ENCODE data around the gene SUN1.

- TF ChIP-seq CTCF (IDR thresholded peaks at IDR 0.05 in 2 of 3, conservative IDR thresholded peaks at IDR 0.05 in 1 of 3; ENCODE audit: borderline replicate concordance in 1 of 3, insufficient read depth in 1 of 3, low read depth in 2 of 3, low read length in 2 of 3), result no peak
- no peak for TF ChIP-seq POLR2AphosphoS5 (IDR thresholded peaks at IDR 0.05; ENCODE audit: low read depth, low read length)
- no peak for TF ChIP-seq ATF3 (IDR thresholded peaks at IDR 0.05)
- TF ChIP-seq CEBPB (IDR thresholded peaks at IDR 0.05; ENCODE audit: low read depth), result no peak
- TF ChIP-seq SIN3A (IDR thresholded peaks at IDR 0.05; ENCODE audit: low read depth), result no peak
- TF ChIP-seq POLR2A (IDR thresholded peaks at IDR 0.05; ENCODE audit: borderline replicate concordance, extremely low read depth, insufficient read depth, insufficient read length), result no peak
- no peak for TF ChIP-seq RAD21 (IDR thresholded peaks at IDR 0.05; ENCODE audit: low read depth)
- TF ChIP-seq EZH2 (IDR thresholded peaks at IDR 0.05), result no peak
- TF ChIP-seq ZBTB33 (IDR thresholded peaks at IDR 0.05; ENCODE audit: extremely low read depth, insufficient replicate concordance, low read length), result no peak
- no peak for TF ChIP-seq EZH2phosphoT487 (IDR thresholded peaks at IDR 0.05; ENCODE audit: borderline replicate concordance)
- no peak for TF ChIP-seq MAX (IDR thresholded peaks at IDR 0.05)
- TF ChIP-seq REST (IDR thresholded peaks at IDR 0.05; ENCODE audit: low read depth), result no peak
- no peak for TF ChIP-seq ZNF274 (IDR thresholded peaks at IDR 0.05; ENCODE audit: low read depth, low read length)
Measured at GRCh38 chr7:841943-842342, 9.7 kb downstream of the SUN1 start.
